ENCODE results near the gene LRRC75A. TPM values are rescaled to one million over a fixed set of nuclear protein-coding genes. Genes with fewer than 3 reads are reported as not detected.
"Not testable (repeated sequence)": the region's sequence is repeated elsewhere in the genome, so short reads cannot be mapped to it uniquely, and the experiment has no call there.

The LRRC75A gene
- total RNA-seq, 1 donor: 1.4 TPM

DNA sequence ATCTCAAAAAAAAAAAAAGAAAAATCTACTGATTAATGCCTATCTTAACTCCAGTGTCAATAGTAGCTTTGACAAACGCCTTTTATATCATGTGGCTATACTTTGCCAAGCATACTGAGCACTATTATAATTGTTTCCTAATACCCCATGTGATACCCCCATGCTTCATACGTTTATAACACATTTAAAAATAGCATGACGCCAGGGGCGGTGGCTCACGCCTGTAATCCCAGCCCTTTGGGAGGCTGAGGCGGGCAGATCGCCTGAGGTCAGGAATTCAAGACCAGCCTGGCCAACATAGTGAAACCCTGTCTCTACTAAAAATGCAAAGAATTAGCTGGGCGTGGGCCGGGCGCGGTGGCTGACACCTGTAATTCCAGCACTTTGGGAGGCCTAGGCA, 99.5 kb downstream of the LRRC75A start:
- not testable (repeated sequence) for H3K4me3 ChIP-seq (ENCODE audit: insufficient read depth, low read length); H4K20me1 ChIP-seq (ENCODE audit: insufficient read depth, low read length); H3K27me3 ChIP-seq (ENCODE audit: insufficient read depth, low read length)

More for the DNA sequence above, 99.5 kb downstream of the LRRC75A start:
- not testable (repeated sequence) for H3K4me1 ChIP-seq (ENCODE audit: insufficient read depth, low read length); H3K9me3 ChIP-seq (ENCODE audit: low read depth, low read length); H3K4me2 ChIP-seq (ENCODE audit: insufficient read depth, low read length); H3K36me3 ChIP-seq (ENCODE audit: insufficient read depth, low read length); H2AFZ ChIP-seq (ENCODE audit: low read length); H3K79me2 ChIP-seq (ENCODE audit: insufficient read depth, low read length); H3K27ac ChIP-seq (ENCODE audit: low read depth, low read length); DNase-seq (ENCODE audit: insufficient read length, low spot score, missing footprints)

Small RNA genes lying within 50 kb of the gene (small RNA-seq; reads per million reads assigned to genes)
- gene SNORD49A (not detected), gene SNORD65 (not detected)

Other genes starting within 250 kb of the LRRC75A start
- 5.1 and 6.8 TPM in 2 replicates for gene CENPV, start 138.7 kb downstream of the LRRC75A start, total RNA-seq
- 1,190 and 1,199 TPM in 2 replicates for gene UBB, start 111.1 kb downstream of the LRRC75A start, total RNA-seq
- gene TRPV2, start 76.6 kb downstream of the LRRC75A start, total RNA-seq: 62.5 and 71.3 TPM in 2 replicates
- 8.5 and 10.9 TPM in 2 replicates for gene ZNF287, start 77.0 kb upstream of the LRRC75A start, total RNA-seq
- gene ZNF624, start 161.7 kb upstream of the LRRC75A start, total RNA-seq: 7.1 and 7.6 TPM in 2 replicates
- 11.2 and 28.0 TPM in 2 replicates for gene CCDC144A, start 198.0 kb upstream of the LRRC75A start, total RNA-seq